Naive thymus-derived CD8-positive, alpha-beta T cell (primary cell): ENCODE data around the gene NDUFB10. TPM values are rescaled to one million over a fixed set of nuclear protein-coding genes. Genes with fewer than 3 reads are reported as not detected.

ENCODE experiments used
- ATAC-seq, 2 donors: fragments of 150-1000 bp; cut with Tn5 transposase in 1 of 2; sonication (Bioruptor Pico), chemical (Tn5 transposase) in 1 of 2; 1 replicate in 1 of 2; 2 replicates in 1 of 2; pipeline ENCODE4 v1.10.0; 2021; ENCODE audit warnings: mild to moderate bottlenecking in 2 of 2, moderate library complexity in 2 of 2
- POLR2A ChIA-PET: fragments of 350-600 bp; sonication (Branson Sonifier 250); formaldehyde crosslinking; loops from one replicate; lab custom pipeline; 2021; ENCODE audit warnings: antibody characterized with exemption; lab: Charles Lee
- DNase-seq, 10 donors: peaks; one replicate each; pipeline versions ENCODE4 v3.0.0 to v3.0.0-alpha.2; 2020 to 2022
- H3K27ac Mint-ChIP-seq, 10 donors: one replicate each; pipeline ENCODE4 v1.8.0; 2020 to 2022; ENCODE audit warnings: mild to moderate bottlenecking in 10 of 10, mixed read lengths in 10 of 10, moderate library complexity in 4 of 10, inconsistent platforms in 1 of 10
- H3K27me3 Mint-ChIP-seq, 5 donors: one replicate each; pipeline ENCODE4 v1.8.0; 2021 to 2022; ENCODE audit warnings: mixed read lengths in 5 of 5
- H3K36me3 Mint-ChIP-seq, 3 donors: one replicate each; pipeline ENCODE4 v1.8.0; 2020 to 2022; ENCODE audit warnings: mixed read lengths in 3 of 3, mild to moderate bottlenecking in 2 of 3, inconsistent platforms in 1 of 3
- H3K4me1 Mint-ChIP-seq, 4 donors: one replicate each; pipeline ENCODE4 v1.8.0; 2021 to 2022; ENCODE audit warnings: mixed read lengths in 4 of 4
- H3K4me3 Mint-ChIP-seq, 10 donors: one replicate each; pipeline ENCODE4 v1.8.0; 2020 to 2022; ENCODE audit warnings: mild to moderate bottlenecking in 10 of 10, mixed read lengths in 10 of 10, moderate library complexity in 6 of 10, inconsistent platforms in 1 of 10
- H3K9me3 Mint-ChIP-seq, 9 donors: one replicate each; pipeline ENCODE4 v1.8.0; 2020 to 2022; ENCODE audit warnings: mixed read lengths in 9 of 9, mild to moderate bottlenecking in 3 of 9, inconsistent platforms in 1 of 9, moderate library complexity in 1 of 9
- polyA plus RNA-seq, 3 donors: library from polyadenylated mRNA; unstranded; fragments of 300-500 nt; fragmentation: Illumina TruSeq; gene quantifications; one replicate each; pipeline ENCODE4 v1.2.3, GENCODE V29; 2021
- total RNA-seq, 8 experiments: library from RNA in 2 of 8; stranded (reverse) in 2 of 8; gene quantifications; one replicate each; pipeline ENCODE4 v1.2.3 and lab custom pipeline; 2021 to 2026

NDUFB10 gene
- total and polyA plus RNA-seq, 5 experiments from 2014 or later: 62.5 to 217 (median 180) TPM

DNA sequence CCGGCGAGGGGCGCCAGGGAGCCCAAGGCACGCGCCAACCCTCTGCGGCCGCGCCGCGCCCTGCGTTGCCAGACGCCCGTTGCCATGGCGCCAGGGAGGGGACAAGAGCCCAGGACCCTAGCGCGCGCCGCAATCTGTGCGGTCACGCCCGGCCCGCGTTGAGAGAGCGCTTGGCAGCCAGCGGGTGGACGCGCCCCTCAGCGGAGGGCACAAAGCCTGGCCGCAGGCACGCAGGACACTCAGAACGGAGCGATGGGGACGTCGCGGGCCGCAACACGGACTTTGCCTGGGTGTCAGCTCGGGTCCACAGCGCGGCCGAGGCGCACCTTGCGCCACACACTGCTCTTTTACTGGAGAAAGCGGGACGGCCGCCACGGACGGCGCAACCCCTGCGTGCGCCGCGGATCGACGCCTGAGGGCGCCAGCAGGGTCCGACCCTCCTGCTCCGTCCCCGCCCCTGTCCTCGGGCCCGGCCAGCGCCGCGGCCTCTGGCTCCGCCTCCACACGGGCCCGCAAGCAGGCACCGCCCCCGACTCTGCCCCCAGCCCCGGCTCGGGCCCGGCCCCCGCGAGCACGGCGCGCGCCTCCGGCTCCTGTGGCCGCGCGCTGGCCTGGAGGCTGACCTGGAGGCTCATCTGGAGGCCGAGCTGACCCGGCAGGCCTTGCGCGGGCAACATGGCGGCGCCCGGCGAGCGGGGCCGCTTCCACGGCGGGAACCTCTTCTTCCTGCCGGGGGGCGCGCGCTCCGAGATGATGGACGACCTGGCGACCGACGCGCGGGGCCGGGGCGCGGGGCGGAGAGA lies 24.4 kb downstream of the NDUFB10 start, which contains the start of gene GFER:
Gene GFER, plus strand, starts transcription at position 650 of the 803 bp plus-strand sequence. Its CDS starts 26 bp downstream, at position 676.
- Mint-ChIP-seq H3K27me3 (peaks cover 1 to 38% (median 10%) of the 10 kb centered on the region in 5 donors), H3K36me3 (peaks cover 0 to 24% (median 7%) of the 10 kb centered on the region in 3 donors), H3K4me3 (peak within 1 kb of the TSS; percentile 74 to 89 (median 79)), H3K9me3 (no peaks in the 10 kb centered on the region), H3K27ac (peak within 1 kb of the TSS; percentile 10 to 83 (median 74)), H3K4me1 (peaks cover 7 to 21% (median 16%) of the 10 kb centered on the region in 4 donors)
- DNase-seq (peak in 8 of 10 donors; percentile 48 to 75 (median 56)), ATAC-seq (peak; percentile 62 to 74)
- POLR2A ChIA-PET: interaction anchor here (0.8 to 7.3 kb wide), 9 partner anchors 8 to 269 kb away, joined by 3 to 89 read pairs (median 3); partner anchors contain the start of genes NDUFB10, RPS2, TBL3 and TRAF7

DNA sequence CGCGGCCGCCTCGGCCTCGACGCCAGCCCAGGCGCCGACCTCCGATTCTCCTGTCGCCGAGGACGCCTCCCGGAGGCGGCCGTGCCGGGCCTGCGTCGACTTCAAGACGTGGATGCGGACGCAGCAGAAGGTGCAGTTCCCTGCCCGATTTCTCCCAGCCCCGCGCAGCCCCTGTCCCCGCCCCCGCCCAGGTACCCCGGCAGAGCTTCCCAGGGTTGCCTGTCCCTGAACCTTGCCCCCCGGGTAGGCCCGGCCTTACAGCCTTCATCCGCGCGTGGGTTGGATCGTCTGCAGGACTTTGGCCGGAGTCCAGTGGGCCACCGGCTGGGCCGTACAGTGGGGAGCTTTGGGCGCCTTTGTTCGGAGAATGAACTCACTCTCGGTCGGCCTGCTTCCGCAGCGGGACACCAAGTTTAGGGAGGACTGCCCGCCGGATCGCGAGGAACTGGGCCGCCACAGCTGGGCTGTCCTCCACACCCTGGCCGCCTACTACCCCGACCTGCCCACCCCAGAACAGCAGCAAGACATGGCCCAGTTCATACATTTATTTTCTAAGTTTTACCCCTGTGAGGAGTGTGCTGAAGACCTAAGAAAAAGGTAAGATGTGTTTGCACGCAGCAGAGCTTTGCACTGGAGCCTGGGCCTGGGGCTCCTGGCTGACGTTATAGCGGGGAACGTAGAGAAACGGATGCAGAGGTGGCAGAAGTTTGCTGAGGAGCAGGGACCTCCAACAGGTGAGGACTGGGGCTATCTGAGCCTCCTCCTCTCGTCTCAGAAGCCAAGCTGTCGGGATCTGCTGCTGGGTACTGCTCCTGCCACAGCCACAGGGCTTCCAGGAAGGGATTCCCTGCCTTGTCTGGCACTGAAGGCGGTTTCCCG lies 25.2 kb downstream of the NDUFB10 start:
- Mint-ChIP-seq H3K27me3 (peaks cover 3 to 43% (median 13%) of the 10 kb centered on the region in 5 donors), H3K9me3 (no peaks in the 10 kb centered on the region), H3K4me3 (peak overlapping the region; percentile 70 to 88 (median 77)), H3K27ac (peak overlapping the region in 7 of 10 donors; percentile 51 to 82 (median 64)), H3K4me1 (peaks cover 9 to 30% (median 20%) of the 10 kb centered on the region in 4 donors), H3K36me3 (peaks cover 0 to 21% (median 7%) of the 10 kb centered on the region in 3 donors)
- ATAC-seq (peak; percentile 48 to 54), DNase-seq (no peak)
- POLR2A ChIA-PET: interaction anchor here (0.8 to 7.3 kb wide), 9 partner anchors 9 to 268 kb away, joined by 3 to 89 read pairs (median 3); partner anchors contain the start of genes MLST8, NDUFB10, RPS2 and TBL3

DNA sequence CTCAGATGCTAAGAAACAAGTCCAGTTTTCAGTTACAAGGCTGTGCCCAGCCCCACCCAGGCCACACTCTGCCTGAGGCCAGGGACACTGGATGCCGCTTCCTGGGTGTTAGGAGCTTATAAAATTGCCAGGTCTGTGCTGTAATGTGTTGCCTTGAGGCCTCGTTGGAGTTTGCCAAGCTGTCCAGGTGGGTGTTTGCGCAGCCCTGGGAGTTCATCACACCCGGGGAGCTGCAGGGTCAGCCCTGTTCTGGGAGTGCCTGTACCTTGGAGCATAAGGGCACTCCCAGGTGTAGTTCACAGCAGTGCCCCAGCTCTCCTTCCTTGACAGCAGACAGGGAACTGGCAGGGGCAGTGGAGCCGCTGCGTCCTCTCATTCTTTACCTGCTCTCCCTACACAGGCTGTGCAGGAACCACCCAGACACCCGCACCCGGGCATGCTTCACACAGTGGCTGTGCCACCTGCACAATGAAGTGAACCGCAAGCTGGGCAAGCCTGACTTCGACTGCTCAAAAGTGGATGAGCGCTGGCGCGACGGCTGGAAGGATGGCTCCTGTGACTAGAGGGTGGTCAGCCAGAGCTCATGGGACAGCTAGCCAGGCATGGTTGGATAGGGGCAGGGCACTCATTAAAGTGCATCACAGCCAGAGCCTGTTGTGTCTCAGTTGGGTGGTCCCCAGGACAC lies 26.3 kb downstream of the NDUFB10 start:
- POLR2A ChIA-PET: interaction anchor here (0.8 to 7.3 kb wide), 4 partner anchors 14 to 220 kb away, joined by 3 to 89 read pairs (median 24); partner anchors contain the start of genes MLST8, NDUFB10, RPS2 and TBL3
- Mint-ChIP-seq H3K4me1 (peaks cover 9 to 33% (median 20%) of the 10 kb centered on the region in 4 donors), H3K9me3 (no peaks in the 10 kb centered on the region), H3K4me3 (peak overlapping the region; percentile 70 to 88 (median 77)), H3K27me3 (peaks cover 3 to 40% (median 13%) of the 10 kb centered on the region in 5 donors), H3K27ac (peak overlapping the region in 3 of 10 donors; percentile 24 to 64 (median 38)), H3K36me3 (peaks cover 0 to 19% (median 7%) of the 10 kb centered on the region in 3 donors)
- ATAC-seq (no peak), DNase-seq (no peak)

DNA sequence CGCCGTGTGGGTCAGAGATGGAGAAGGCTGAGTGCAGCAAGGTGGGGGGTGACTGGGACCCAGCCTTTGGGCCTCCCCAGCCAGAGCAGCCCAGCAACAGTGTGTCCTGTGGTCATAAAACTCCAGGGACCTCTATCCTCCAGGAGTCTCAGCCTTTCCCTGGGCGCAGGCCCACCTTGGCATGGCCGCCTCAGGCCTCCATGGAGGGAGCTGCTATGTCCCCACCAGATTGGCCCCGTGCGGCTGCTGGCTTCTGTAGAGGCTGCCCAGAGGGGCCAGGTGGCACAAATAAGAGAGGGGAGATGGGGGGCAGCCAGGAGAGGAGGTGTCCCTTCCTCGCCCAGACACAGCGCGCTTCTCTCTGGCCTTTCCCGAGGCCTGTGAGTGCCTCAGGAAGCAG lies 27.9 kb downstream of the NDUFB10 start:
- ATAC-seq (no peak), DNase-seq (no peak)
- Mint-ChIP-seq H3K27me3 (peaks cover 2 to 37% (median 13%) of the 10 kb centered on the region in 5 donors), H3K27ac (no peak overlapping the region), H3K4me3 (peak overlapping the region in 1 of 10 donors; percentile 30), H3K36me3 (peaks cover 0 to 18% (median 7%) of the 10 kb centered on the region in 3 donors), H3K9me3 (no peaks in the 10 kb centered on the region), H3K4me1 (peaks cover 9 to 43% (median 30%) of the 10 kb centered on the region in 4 donors)
- POLR2A ChIA-PET: interaction anchor here (0.8 to 1.2 kb wide), 2 partner anchors 9 to 21 kb away, joined by 3 read pairs; no protein-coding TSS in a partner anchor

DNA sequence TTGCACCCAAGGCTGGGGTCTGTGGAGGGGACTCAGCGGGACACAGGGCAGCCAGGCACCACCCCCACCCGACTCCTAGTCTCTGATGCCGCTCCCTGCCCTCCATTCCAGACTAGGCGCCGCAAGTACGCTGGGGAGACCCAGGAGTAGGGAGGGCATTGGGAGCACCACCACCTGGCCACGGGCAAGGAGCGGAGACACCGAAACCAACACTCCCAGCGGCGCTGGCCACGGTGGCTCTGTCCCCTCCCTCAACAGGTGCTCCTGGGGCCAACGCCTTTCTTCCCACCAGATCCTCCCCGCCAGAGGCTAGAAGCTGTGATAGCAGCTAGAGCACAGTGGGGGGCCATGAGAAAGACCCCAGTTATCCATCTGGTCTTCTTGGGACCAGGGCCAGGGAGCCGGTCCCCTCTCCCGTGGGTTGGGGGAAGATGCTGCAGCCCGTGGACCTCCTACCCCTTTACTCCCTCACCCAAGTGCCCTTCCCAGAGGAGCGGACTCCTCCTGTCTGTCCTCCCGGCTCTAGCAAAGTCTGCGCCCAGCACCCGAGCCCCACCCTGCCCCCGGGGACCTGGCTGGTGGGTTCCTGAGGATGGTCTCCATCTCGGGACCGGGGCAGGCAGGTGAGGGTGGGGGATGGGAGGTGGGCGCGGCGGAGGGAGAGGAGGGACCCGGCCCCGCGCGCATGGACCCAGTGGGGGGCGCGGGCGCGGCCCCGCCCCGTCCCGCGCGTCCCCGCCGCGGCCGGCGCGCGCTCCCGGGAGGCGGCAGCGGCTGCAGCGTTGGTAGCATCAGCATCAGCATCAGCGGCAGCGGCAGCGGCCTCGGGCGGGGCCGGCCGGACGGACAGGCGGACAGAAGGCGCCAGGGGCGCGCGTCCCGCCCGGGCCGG lies 30.1 kb downstream of the NDUFB10 start, which contains the start of gene SYNGR3:
Gene SYNGR3, plus strand, starts transcription at position 762 of the 892 bp plus-strand sequence. CDS start 133 bp downstream, outside the sequence.
- peak within 1 kb of the TSS; percentile 44 to 84 (median 76) for H3K4me3 Mint-ChIP-seq
- no peak for DNase-seq
- POLR2A ChIA-PET: interaction anchor here (0.5 to 5.9 kb wide), 3 partner anchors 19 to 536 kb away, joined by 6 to 47 read pairs (median 21); partner anchors contain the start of genes RNF151, RPS2 and ZNF598
- no peaks in the 10 kb centered on the region for H3K9me3 Mint-ChIP-seq
- peaks cover 2 to 30% (median 13%) of the 10 kb centered on the region in 5 donors for H3K27me3 Mint-ChIP-seq
- ATAC-seq: no peak
- H3K36me3 Mint-ChIP-seq: peaks cover 0 to 18% (median 7%) of the 10 kb centered on the region in 3 donors
- peak within 1 kb of the TSS in 4 of 10 donors; percentile 22 to 91 (median 76) for H3K27ac Mint-ChIP-seq
- H3K4me1 Mint-ChIP-seq: peaks cover 4 to 36% (median 27%) of the 10 kb centered on the region in 4 donors

DNA sequence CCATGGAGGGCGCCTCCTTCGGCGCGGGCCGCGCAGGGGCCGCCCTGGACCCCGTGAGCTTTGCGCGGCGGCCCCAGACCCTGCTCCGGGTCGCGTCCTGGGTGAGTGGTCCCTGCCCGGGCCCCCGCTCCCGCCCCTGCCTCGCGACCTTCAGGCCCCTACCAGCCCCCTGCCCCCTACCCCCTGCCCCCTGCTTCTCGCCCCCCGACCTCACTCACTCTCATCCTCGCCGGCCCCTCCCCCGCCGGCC lies 30.7 kb downstream of the NDUFB10 start:
- Mint-ChIP-seq H3K4me1 (peaks cover 4 to 30% (median 22%) of the 10 kb centered on the region in 4 donors), H3K27me3 (peaks cover 2 to 30% (median 13%) of the 10 kb centered on the region in 5 donors), H3K9me3 (no peaks in the 10 kb centered on the region), H3K27ac (no peak overlapping the region), H3K4me3 (peak overlapping the region in 1 of 10 donors; percentile 72), H3K36me3 (peaks cover 0 to 18% (median 7%) of the 10 kb centered on the region in 3 donors)
- ATAC-seq (no peak), DNase-seq (no peak)
- POLR2A ChIA-PET: interaction anchor here (1.2 to 5.9 kb wide), 3 partner anchors 19 to 165 kb away, joined by 6 to 47 read pairs (median 21); partner anchors contain the start of genes RNF151, RPS2, TRAF7 and ZNF598

DNA sequence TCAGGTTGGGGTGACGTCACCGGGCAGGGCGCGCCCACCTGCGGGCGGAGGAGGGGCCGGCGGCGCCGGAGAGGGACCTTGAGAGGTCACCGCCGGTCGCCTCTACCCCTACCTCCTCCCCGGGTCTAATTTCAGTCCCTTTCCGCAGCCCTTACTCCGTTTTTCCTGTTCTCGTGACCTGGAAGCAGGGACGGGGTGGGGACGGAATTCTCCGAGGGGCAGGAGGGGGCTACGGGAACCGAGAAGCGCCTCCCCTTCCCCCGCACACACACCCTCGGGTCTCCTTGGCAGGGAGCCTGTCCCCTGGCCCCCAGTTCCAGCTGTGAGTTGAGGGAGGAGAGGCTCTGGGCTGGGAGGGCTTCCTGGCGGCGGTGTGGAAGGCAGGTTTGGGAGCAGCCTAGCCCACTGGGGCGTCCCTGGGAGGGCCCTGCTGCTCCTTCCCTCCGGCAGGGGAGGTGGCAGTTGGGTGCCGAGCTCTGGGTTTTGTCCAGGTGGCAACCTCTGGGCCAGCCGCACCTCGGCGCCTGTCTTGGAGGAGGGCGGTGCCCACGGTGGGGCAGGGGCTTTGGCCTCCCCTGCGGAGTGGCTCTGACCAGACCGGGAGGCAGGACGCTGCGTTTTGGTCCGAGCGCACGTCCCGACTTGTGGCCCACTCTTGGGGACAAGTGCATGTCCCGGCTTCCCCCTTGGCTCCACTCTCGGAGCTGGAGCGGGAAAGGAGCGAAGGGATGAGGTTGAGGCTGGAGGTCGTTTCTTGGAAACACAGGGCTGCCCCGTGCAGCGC lies 31.2 kb downstream of the NDUFB10 start:
- H3K27me3 Mint-ChIP-seq: peaks cover 2 to 30% (median 13%) of the 10 kb centered on the region in 5 donors
- H3K9me3 Mint-ChIP-seq: no peaks in the 10 kb centered on the region
- H3K4me1 Mint-ChIP-seq: peaks cover 7 to 27% (median 18%) of the 10 kb centered on the region in 4 donors
- POLR2A ChIA-PET: interaction anchor here (1.0 to 5.9 kb wide), 6 partner anchors 18 to 542 kb away, joined by 3 to 47 read pairs (median 8); partner anchors contain the start of genes RNF151, RPS2, TBL3 and TRAF7
- H3K36me3 Mint-ChIP-seq: peaks cover 0 to 18% (median 7%) of the 10 kb centered on the region in 3 donors
- H3K4me3 Mint-ChIP-seq: peak overlapping the region; percentile 68 to 84 (median 78)
- peak overlapping the region in 8 of 10 donors; percentile 13 to 86 (median 78) for H3K27ac Mint-ChIP-seq
- peak in 1 of 10 donors; percentile 19 for DNase-seq
- ATAC-seq: no peak

DNA sequence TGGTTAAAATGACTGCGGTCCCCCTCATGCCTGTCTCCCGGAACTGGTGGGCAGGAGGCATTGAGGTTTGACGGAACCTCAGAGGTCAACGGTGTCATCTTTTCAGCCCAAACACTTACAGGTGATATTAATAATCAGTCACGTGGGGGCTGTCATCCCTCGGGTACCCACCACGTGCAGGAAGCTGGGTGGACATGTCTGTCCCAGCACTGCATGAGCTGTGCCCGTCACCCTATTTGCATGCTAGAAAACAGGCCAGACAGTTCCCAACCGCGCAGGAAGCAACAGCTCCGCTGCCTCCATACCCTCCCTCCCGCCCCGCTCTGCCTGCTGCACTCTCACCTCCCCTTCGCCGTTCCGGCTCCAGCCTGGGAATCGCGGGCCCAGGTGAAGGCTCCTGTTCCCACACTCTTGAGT lies 31.8 kb downstream of the NDUFB10 start:
- DNase-seq (peak in 4 of 10 donors; percentile 40 to 51 (median 45)), ATAC-seq (peak; percentile 29 to 35)
- Mint-ChIP-seq H3K4me3 (peak overlapping the region; percentile 68 to 84 (median 78)), H3K9me3 (no peaks in the 10 kb centered on the region), H3K27me3 (peaks cover 2 to 30% (median 13%) of the 10 kb centered on the region in 5 donors), H3K36me3 (peaks cover 0 to 13% (median 7%) of the 10 kb centered on the region in 3 donors), H3K4me1 (peaks cover 9 to 27% (median 18%) of the 10 kb centered on the region in 4 donors), H3K27ac (peak overlapping the region in 8 of 10 donors; percentile 22 to 86 (median 78))
- POLR2A ChIA-PET: interaction anchor here (1.0 to 5.9 kb wide), 10 partner anchors 17 to 541 kb away, joined by 3 to 47 read pairs (median 4); partner anchors contain the start of genes MSRB1, NTHL1, PKD1 and RNF151

DNA sequence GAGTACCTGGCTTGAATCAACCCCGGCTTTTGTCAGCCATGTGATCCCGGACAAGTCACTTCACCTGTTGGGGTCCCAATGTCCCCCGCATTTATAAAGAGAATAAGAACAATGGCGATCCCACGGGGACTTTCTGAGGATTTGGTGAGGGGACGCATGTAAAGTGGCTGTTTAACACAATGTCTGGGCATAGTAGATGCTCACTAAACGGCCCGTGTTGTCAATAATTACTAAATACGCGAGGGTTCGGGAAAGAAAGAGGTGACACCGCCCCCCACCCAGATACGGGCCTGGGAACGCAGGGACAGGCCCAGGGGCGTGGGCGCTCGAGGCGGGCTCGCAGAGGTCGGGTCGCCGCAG lies 32.2 kb downstream of the NDUFB10 start:
- Mint-ChIP-seq H3K27ac (peak overlapping the region in 9 of 10 donors; percentile 24 to 86 (median 77)), H3K4me3 (peak overlapping the region; percentile 68 to 84 (median 78)), H3K4me1 (peaks cover 9 to 27% (median 18%) of the 10 kb centered on the region in 4 donors), H3K9me3 (no peaks in the 10 kb centered on the region), H3K36me3 (peaks cover 0 to 8% (median 4%) of the 10 kb centered on the region in 3 donors), H3K27me3 (peaks cover 2 to 30% (median 11%) of the 10 kb centered on the region in 5 donors)
- POLR2A ChIA-PET: interaction anchor here (1.0 to 5.9 kb wide), 10 partner anchors 17 to 541 kb away, joined by 3 to 47 read pairs (median 4); partner anchors contain the start of genes MSRB1, NTHL1, PKD1 and RNF151
- DNase-seq (no peak), ATAC-seq (no peak)
